Measurements from ENCODE around the gene SPG11.
"Not testable (repeated sequence)": the region's sequence is repeated elsewhere in the genome, so short reads cannot be mapped to it uniquely, and the experiment has no call there.

Gene SPG11

GRCh38 chr15:44675911-44676310 is 12.4 kb upstream of the SPG11 start:
- DNase-seq (ENCODE audit: low read depth in 2 of 2) = no peak

- DNase-seq (ENCODE audit: low read depth in 2 of 2) = no peak
Observed at GRCh38 chr15:44673639-44674038, 10.2 kb upstream of the SPG11 start.

GRCh38 chr15:44670087-44670950 is 6.9 kb upstream of the SPG11 start:
- no peak for DNase-seq (ENCODE audit: low read depth in 2 of 2)

- DNase-seq (ENCODE audit: low read depth in 2 of 2) = no peak
Observed at GRCh38 chr15:44668921-44669320, 5.5 kb upstream of the SPG11 start.

GRCh38 chr15:44667039-44667360 is 3.5 kb upstream of the SPG11 start:
- DNase-seq (ENCODE audit: low read depth in 2 of 2) = no peak

- DNase-seq (ENCODE audit: low read depth in 2 of 2) = no peak
Observed at GRCh38 chr15:44666210-44667038, 3.0 kb upstream of the SPG11 start.

- peak; percentile 72 to 75 for DNase-seq (ENCODE audit: low read depth in 2 of 2)
Observed at GRCh38 chr15:44662478-44663409, 718 bp downstream of the SPG11 start.

GRCh38 chr15:44661576-44661975 is 1.9 kb downstream of the SPG11 start:
- DNase-seq (ENCODE audit: low read depth in 2 of 2) = no peak

GRCh38 chr15:44659056-44659455 is 4.4 kb downstream of the SPG11 start:
- DNase-seq (ENCODE audit: low read depth in 2 of 2) = no peak

- DNase-seq (ENCODE audit: low read depth in 2 of 2) = no peak
Observed at GRCh38 chr15:44657378-44657777, 6.1 kb downstream of the SPG11 start.

- no peak for DNase-seq (ENCODE audit: low read depth in 2 of 2)
Observed at GRCh38 chr15:44656913-44657312, 6.5 kb downstream of the SPG11 start.

- DNase-seq (ENCODE audit: low read depth in 2 of 2) = no peak
Observed at GRCh38 chr15:44656298-44656697, 7.2 kb downstream of the SPG11 start.

- no peak for DNase-seq (ENCODE audit: low read depth in 2 of 2)
Observed at GRCh38 chr15:44654858-44655257, 8.6 kb downstream of the SPG11 start.

GRCh38 chr15:44647637-44648036 is 15.8 kb downstream of the SPG11 start:
- DNase-seq (ENCODE audit: low read depth in 2 of 2) = no peak

GRCh38 chr15:44647036-44647435 is 16.4 kb downstream of the SPG11 start:
- no peak for DNase-seq (ENCODE audit: low read depth in 2 of 2)

GRCh38 chr15:44646460-44646859 is 17.0 kb downstream of the SPG11 start:
- DNase-seq (ENCODE audit: low read depth in 2 of 2) = no peak

GRCh38 chr15:44641651-44642050 is 21.8 kb downstream of the SPG11 start:
- no peak for DNase-seq (ENCODE audit: low read depth in 2 of 2)

- DNase-seq (ENCODE audit: low read depth in 2 of 2) = no peak
Observed at GRCh38 chr15:44636976-44637375, 26.5 kb downstream of the SPG11 start.

GRCh38 chr15:44633603-44634002 is 29.9 kb downstream of the SPG11 start:
- DNase-seq (ENCODE audit: low read depth in 2 of 2) = no peak

- DNase-seq (ENCODE audit: low read depth in 2 of 2) = not testable (repeated sequence)
Observed at GRCh38 chr15:44625286-44625685, 38.2 kb downstream of the SPG11 start.

GRCh38 chr15:44623178-44623577 is 40.3 kb downstream of the SPG11 start:
- DNase-seq (ENCODE audit: low read depth in 2 of 2) = no peak

GRCh38 chr15:44620081-44620480 is 43.4 kb downstream of the SPG11 start:
- DNase-seq (ENCODE audit: low read depth in 2 of 2) = no peak

Data from stimulated activated CD8-positive, alpha-beta memory T cell treated with anti-CD3 and anti-CD28 coated beads, Interleukin-7, amount 100 ng/mL, for 4 hours (primary cell).